HL-60/S4 treated with retinoic acid at 250 ng/mL for 4 days and 3 days (cell line): ENCODE measurements around the gene CCN5.

Experiments used
- in situ Hi-C: fragments of 300-500 bp; cut with MboI; formaldehyde crosslinking; loops from 2 replicates; pipeline ENCODE4 v1.7.0; 2022; ENCODE audit warnings: low sequenced_read_pairs

CCN5 gene

DNA sequence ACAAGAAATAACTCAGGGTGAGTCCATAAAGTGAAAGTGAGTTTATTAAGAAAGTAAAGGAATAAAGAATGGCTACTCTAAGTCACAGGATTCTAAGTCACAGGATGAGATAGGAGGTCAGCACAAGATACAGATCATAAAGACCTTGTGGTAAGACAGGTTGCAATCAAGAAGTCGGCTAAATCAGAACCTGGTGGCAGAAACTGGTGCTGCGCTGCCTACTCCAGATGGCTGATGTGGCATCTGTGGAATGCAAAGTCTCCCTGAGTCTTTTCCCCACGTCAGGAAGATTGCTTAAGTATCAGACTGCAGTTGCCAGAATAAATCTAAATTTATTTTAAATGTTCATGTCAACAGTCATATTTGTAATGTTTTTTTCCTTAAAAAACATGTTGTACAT, 19.8 kb downstream of the CCN5 start:
- in situ Hi-C loops: no loop called here

DNA sequence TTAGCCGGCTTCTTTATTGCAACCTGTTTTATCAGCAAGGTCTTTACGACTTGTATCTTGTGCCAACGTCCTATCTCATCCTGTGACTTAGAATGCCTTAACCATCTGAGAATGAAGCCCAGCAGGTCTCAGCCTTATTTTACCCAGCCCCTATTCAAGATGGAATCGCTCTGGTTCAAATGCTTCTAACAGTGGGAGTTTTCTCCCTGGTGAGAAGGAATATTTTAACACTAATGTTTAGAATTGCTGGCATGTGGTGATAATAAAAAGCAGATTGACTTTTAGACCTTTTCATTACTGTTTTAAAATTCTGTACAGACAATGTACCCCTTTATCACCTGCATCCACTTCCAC, 20.6 kb downstream of the CCN5 start:
- in situ Hi-C loops: no loop called here

DNA sequence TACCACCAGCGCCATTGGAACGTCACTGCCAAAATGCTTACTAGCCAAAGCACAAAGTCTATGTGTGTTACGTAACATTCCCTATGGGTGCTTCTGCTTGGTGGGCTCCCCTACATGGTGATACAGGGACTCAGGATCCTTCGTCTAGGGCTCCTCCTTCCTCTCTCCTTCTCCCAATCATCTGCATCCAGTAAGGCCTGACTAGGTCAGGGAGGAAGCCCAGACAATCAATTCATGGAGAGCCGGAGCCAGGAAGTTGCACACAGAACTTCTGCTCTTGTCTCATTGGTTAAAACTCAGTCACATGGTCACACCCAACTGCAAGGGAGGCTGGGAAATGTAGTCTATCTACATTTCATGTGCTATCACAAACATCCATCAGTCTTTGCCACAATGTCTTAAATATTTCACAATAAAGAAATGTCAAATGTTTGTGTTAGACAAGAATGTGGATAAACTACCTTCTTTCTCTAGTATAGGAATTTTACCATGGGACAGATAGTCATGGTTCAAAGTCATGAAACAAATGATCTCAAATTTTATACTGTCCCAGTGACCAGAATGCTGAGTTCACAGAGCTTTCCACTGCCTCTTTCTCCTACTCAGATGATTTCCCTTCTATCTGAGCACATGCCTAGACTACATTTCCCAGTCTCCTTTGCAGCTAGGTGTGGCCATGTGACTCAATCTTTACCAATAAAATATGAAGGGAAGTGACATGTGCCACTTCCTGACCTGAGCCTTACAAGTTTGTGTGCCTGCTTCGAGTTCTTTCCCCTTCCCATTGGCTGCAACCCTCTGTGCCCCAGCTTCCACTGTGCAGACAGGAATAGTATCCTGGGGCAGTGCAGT, 21.2 kb downstream of the CCN5 start:
- in situ Hi-C loops: no loop called here

DNA sequence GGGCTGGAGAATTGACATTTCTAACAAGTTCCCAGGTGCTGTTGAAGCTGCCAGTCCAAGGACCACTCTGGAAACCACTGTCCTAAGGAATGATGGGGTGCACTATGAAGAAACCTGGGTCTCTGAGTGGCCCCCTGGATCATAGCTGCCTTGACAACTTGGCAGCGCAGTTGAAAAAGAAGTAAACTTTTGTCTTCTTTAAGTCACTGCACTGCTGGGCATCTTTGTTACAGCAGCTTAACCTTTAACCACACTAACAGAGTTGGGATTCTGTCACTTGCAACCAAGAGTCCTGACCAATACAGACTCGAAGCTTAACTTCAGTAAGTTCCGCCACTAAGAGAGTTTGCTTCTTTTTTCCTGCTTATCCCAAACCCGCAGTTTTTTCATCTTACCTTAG, 21.9 kb downstream of the CCN5 start:
- in situ Hi-C loops: no loop called here

DNA sequence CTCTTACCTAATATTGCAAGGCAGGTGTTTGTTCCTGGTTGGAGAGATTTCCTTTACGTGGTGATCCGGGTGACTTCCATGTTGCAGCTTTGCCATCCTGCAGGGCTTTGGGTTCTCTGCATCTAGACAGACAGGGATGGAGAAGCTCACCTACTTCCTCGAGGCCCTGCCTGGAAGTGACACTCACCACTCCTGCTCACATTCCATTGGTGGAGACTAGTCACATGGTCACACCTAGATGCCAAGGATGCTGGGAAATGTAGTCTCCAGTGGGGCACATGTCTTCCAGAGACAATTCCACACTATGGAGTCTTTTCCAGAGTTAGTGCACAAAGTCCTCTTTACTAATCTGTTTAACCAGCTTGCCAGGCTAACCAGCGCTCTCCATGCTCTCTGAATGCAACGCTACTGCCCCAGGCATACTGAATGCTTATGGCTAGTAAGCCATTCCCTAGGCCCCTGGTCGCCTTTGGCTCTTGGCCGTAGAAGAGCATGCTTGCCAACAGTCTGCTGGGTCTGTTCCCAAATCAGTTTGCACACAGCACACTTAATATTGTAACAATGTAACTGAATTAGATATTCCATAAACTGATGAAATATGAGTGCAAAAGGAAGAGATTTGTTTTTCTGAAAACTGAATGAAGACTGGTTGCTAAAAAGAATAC, 23.8 kb downstream of the CCN5 start:
- in situ Hi-C loops: no loop called here

DNA sequence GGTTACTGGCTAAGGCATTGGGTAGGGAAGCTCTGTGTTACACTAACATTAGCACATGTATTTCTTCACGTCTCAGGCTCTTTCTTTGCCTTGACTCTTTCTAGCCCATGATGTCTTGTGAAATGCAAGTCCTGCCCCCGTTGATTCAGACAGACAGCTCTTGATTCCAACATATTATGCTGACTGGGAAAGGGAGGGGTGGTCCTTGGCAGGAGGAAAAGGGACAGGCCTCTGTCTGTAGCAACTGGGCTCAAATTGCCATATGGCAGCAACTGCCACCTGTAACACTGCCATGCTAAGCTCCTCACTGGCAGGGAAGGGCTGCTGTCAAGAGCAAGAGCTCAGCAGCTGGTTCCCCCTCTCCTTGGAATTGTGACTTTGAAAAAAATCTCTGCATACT, 24.8 kb downstream of the CCN5 start:
- in situ Hi-C loops: no loop called here

DNA sequence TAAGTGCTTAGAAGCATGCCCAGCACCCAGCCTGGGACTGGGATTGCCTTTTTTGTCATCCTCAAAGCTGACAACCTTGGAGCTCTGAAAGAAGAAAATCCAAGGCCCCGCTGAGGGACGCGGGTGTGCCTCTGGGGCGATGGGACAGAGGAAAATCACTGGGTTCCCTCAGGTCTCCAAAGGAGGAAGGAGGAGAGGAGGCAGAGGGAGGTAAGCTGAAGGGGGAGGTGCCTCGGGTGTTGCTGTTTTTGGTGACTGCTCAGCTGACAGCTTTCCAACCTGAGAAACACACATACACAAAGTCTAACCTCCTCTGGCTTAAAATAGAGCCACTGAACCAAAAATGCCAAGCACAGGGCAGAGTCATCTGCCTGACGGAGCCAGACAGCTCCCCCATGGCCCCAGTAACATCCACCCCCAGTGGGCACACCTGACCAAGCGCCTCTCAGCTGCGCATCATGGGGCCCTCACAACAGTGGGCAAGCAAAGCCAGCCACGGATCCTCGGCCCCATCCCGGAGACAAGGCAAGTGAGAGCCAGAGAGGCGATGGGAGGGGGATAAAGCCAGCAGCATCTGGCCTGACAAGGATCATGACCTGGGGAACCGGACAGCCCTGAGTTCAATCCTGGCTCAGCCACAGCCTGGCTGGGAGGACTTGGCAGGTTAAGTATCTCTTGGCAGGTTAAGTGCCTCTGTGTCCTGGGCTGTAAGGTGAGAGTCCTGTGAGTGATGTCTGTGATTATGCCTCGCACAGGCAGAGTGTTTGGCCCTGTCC, 27.3 kb downstream of the CCN5 start:
- in situ Hi-C loops: no loop called here

DNA sequence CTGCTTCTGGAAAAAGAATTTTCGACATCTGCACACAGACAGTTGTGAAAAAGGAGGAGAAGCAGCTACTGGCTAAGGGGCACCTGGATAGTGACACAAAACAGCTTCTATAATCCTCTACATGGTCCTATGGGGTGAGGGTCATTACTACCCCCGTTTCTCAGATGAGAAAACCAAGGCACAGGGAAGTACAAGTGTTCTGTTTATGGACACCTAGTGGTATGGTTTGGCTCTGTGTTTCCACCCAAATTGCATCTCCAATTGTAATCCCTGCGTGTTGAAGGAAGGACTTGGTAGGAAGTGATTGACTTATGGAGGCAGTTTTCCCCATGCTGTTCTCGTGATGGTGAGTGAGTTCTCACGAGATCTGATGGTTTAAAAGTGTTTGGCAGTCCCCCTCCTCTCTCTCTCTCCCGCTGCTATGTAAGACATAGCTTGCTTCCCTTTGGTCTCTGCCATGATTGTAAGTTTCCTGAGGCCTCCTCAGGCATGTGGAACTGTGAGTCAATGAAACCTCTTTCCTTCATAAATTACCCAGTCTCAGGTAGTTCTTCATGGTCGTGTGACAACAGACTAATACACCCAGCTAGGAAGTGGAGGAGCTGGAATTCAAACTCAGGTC, 28.0 kb downstream of the CCN5 start:
- in situ Hi-C loops: no loop called here

DNA sequence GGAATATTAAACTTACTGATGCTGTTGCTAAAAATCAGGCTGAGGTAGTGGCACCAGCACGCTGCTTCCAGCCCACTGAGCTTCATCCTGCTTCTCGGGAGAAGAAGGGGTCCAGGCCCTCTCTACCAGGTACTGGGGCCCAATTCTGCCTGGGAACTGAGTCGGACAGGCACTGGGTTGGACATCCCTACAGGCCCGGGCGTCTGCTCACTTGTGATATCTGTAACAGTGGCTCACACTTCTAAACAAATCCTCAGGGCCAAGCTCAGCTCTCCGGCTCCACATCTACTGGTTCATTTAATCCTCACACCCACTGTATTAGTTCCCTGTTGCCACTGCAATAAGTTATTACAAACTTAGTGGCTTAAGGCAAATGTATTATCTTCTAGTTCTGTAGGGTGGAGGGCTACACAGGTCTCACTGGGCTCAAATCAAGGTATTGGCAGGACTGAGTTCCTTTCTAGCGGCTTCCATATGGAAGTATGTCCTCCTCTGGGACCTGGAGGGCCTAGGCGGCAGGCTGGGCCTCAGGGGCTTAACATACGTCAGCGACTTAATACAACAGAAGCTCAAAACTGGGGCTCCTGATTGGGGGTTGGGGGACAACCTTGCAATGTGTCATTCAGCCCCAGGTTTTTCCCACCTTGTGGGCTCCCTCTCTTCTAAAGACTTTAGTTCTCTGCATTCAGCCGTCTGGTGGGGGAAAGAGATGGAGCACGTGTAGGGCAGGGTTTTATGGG, 28.9 kb downstream of the CCN5 start:
- in situ Hi-C loops: no loop called here

DNA sequence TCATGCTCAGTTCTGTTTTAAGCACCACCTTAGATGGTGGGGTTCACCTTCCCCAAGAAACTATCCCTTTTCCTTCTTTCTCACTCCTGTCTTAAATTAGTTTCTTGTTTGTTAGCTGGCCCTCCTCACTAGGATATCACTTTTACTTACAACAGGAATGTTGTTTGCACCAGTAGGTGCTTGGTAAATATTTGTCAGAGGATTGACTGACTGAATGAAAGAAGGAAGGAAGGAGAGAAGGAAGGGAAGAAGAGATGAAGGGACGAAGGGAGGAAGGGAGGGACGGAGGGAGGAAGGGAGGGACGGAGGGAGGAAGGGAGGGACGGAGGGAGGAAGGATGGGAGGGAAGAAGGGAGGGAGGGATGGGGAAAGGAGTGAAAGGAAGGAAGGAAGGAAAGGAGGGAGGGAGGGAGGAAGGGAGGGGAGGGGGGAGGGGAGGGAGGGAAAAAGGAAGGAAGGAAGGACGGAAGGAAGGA, 30.0 kb downstream of the CCN5 start:
- in situ Hi-C loops: no loop called here

DNA sequence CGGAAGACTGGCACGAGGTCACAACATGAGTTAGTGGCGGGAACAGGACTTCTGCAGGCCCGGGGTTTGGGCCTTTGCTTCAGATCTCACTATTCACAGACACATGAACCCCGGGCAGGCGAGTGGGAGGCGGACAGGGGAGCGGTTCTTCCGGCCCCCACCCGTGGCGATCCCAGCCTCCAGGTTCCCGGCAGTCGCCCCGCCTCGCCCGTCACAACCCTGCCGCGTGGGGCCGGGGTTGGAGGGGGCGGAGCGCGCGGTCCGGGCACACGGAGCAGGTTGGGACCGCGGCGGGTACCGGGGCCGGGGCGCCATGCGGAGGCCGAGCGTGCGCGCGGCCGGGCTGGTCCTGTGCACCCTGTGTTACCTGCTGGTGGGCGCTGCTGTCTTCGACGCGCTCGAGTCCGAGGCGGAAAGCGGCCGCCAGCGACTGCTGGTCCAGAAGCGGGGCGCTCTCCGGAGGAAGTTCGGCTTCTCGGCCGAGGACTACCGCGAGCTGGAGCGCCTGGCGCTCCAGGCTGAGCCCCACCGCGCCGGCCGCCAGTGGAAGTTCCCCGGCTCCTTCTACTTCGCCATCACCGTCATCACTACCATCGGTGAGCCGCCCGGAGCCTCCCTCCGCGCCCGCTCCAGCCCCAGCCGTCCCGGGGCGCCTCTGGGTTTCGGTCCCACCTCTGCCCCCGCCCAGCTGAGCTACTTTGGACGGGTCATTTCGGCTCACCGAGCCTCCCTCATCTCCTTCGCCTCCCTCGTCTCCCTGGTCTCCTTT, 30.6 kb downstream of the CCN5 start, which contains the start of gene KCNK15:
Gene KCNK15 (plus strand): TSS at position 268 of the 769 bp plus-strand sequence. CDS start 46 bp downstream, at position 314.
- in situ Hi-C loops: no loop called here

DNA sequence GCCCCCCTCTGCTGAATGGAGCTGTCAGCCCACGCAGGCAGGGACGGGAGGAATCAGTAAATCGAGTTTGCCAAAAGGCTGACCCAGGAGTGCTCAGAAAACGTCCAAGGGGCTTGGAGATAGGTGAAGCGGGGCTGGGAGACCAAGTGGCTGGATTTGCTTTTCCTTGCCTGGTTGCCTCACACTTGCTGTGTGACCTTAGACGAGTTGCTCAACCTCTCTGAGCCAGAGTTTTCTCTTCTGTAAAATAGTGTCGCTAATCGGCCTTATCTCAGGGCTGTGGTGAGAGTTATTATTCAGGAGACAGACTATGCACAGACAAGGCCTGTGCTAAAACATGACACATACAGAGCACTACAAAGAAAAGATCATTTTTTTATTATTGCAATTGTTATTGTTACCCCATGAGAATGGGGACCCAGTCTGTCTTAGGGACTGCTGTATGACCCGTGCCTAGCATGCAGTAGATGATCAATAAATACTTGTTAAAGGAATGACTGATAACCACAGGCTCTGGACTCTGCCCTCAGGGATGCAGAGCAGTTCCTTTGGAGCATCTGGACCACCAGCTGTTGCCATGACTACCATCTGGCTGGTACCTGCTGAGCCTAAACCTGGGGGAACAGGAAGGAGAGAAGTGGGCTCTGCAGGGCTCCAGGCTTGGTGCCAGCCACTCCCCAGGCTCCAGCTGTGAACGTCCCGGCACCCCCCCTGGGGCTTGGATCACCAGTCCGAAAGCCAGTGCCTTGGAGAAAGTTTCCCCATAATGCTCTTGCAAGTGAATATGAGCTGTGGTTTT, 31.4 kb downstream of the CCN5 start:
- in situ Hi-C loops: no loop called here

DNA sequence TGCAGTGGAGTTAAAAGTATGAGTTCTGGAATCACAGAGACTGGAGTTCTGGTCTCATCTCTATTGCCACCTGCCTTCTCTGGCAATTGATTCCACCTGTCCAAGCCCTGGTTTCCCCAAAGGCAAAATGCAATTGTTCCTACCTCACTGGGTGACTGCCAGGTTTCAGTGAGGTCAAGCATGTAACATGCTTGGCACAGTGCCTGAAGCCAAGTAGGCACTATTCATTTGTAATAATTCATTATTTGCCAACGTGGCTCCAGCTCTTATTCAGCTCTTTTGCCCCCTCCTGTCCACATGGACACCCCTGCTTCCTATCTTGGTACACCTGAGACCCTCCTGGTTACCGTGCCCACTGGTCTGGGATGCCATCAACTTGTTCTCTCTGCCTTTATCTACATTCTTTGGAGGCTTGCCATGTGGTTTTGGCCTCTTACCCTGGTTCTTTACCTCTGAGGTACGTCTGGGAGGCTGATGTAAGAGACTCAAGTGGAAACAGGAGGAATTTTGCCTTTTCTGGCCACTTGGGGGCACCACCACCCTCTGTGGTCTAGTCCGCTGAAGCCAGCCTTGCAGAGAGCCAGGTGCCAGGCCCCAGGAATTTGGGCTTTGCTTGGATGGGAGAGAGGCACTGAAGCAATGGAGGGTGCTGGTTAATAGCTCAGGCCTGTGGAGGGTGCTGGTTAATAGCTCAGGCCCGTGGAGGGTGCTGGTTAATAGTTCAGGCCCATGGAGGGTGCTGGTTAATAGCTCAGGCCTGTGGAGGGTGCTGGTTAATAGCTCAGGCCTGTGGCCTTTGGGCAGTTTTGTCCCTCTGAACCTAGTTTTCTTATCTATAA, 32.2 kb downstream of the CCN5 start:
- in situ Hi-C loops: no loop called here

DNA sequence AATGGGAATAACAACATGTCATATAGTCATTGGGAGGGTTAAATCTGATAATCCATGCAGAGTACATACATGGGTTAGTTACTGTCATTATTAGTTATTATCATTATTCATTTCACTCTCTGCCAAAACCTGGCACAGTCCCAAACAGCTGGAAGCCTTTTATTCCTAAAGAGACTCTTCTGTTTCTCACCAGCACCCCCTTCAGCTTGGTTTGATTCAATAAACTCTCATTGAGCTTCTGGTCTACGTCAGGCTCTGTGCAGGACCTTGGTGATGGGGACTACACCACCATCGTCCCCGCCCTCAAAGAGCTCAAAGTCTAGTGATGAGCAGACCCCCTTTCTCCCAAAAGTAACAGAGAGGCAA, 32.8 kb downstream of the CCN5 start:
- in situ Hi-C loops: no loop called here

DNA sequence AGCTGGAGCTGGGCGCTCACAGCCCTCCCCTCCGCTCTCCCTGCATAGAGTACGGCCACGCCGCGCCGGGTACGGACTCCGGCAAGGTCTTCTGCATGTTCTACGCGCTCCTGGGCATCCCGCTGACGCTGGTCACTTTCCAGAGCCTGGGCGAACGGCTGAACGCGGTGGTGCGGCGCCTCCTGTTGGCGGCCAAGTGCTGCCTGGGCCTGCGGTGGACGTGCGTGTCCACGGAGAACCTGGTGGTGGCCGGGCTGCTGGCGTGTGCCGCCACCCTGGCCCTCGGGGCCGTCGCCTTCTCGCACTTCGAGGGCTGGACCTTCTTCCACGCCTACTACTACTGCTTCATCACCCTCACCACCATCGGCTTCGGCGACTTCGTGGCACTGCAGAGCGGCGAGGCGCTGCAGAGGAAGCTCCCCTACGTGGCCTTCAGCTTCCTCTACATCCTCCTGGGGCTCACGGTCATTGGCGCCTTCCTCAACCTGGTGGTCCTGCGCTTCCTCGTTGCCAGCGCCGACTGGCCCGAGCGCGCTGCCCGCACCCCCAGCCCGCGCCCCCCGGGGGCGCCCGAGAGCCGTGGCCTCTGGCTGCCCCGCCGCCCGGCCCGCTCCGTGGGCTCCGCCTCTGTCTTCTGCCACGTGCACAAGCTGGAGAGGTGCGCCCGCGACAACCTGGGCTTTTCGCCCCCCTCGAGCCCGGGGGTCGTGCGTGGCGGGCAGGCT, 35.1 kb downstream of the CCN5 start:
- in situ Hi-C loops: no loop called here

DNA sequence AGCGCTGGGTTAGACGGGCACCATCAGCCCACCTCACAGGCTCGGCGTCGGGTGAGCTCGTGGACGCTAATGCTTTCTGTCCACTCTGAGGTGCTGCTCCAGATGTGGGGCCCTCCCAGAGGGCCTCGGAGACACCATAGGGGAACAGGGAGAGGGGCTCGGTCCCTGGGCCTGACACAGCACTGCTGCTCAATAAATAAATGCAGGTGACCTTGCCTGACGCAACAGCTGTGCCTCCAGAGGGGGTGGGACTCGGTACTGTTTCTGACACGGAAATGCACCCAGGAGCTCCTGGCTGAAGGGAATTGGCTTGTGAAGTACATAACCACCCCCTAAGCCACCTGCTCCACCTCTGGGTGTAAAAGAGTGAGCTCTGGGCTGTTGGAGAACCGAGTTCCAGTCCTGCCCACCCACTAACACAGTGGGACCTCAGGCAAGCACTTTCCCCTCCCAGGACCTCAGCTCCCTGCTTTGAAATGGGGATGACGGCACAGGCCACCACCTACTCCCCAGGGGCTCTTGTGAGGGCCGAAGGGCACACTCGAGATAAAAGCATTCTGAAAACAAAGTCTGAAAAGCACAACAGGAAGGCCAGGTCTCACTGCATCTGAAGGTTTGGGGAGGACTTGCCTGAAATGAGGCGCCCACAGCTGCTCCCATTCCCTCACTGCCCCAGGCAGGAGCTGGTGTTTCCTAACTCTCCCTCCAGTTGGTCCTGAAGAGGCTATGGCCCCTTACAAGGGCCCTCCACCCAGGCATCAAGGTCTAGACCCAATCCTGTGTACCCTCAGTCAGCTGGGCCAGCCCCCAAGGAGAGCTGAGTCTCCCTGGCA, 37.1 kb downstream of the CCN5 start:
- in situ Hi-C loops: no loop called here

DNA sequence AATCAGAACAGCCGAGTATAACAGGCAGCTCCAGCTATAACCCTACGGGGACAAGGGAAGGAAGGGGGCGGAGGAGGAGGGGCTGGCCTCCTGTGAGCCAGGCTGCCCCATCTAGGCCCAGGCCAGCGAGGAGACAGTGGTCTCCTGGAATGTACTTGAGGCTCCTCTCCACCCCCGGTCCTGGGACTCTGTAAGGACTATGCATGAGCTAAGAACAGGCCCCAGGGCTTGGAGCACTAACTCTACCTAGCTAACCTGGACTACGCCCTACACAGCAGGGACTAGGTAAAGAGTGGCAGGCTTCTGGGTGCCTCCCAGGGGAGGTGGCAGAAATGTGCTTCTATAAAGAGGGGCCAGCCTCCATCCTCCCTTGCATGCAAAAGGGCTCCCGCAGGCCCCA, 39.4 kb downstream of the CCN5 start:
- in situ Hi-C loops: no loop called here
